Effector CD8-positive, alpha-beta T cell (primary cell): ENCODE results near the gene RAPGEF4.

ENCODE experiments used
- DNase-seq: peaks from one replicate; lab custom pipeline; 2025; lab: John Stamatoyannopoulos, UW

RAPGEF4 gene

DNA sequence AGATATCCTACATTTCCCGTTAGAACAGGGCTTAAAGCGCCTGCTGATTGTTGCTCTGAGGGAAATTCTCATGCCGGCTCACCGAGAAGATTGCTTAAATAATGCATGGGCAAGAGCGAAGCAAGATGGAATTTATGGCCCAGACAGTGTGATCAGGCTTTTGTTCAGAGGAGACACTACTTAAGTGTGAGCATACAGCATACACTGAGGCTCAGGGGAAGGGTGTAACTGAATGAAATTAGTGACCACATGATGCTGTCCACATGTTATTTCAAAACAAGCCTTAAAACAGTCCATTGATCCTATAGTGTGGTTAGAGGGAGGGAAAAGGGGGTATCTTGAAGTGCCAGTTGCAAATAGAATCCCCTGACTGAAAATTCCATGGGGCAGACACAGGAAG is 125.5 kb downstream of the RAPGEF4 start:
- no peak for DNase-seq

DNA sequence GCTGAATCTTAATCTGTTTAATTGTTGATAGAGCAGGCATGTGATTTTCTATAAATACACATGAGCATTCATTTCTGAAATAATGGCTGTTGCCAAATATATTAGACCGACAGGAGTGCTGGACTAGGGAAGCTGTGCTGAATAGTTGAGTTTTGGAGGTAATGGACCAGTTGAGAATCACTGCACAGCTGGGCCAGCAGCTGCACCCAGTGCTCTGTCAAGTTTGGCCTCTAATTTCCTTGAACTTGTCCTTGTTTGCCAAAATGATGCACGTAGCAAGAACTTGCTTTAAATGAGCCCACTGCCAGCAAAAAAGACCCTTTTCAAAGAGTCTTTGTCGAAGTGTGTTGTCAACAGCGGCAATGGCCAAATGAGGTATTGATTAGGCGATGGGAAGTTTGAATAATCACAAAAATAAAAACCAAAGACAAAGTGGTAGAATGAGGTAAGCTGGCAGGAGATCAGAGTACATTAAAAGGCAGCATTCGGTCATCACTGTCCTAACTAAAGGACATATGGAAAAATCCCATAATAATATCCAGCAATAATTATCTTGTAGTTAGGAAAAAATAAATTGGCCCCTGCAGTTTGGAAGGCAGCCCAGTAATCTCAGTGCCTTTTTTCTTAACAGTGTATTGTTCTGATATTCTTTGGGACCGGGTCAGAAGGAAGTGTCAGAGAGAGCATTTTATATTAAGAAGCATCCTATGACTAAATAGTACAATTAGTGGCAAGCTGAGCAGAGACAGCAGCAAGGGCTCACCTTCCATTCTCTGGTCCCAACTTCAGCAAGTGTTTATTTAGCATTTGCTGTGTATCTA is 126.2 kb downstream of the RAPGEF4 start:
- no peak for DNase-seq

DNA sequence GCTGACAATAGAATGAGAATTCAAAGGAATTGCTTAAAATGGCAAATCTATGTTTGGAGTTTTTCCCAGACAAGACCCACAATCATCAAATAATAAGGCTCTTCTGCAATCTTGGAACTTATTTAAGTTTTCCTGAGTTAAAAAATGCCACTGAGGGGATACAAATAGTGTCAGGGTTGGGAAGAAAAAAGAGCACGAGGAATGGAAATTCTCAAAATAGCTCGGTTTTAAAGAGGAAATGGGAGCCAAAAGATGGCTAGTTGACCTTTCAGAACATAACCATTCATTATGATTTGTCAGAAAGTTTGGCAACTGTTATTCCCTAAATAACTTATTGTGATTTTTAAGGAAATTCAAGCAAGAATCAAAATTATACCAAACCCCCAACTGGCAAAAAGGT is 127.7 kb downstream of the RAPGEF4 start:
- no peak for DNase-seq

DNA sequence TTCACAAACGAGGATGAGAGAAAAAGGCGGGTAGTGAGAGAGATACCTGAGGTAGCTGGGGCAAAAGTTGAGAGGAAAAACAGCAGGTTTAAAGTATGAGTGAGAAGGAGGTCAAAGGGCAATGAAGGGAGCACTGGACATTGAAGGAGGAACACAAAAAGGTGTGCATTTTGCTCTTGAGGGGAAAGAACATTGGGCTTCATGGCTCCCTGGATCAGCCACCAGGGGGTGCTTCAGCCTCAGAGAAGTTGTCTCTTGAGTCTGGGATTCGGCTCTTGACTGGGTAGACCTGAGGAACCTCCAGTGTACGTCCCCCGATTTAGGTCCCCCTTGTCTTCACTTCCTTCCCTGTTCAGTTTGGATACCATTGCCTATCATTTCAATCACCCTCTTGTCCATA is 128.5 kb downstream of the RAPGEF4 start:
- DNase-seq: peak; percentile 8

DNA sequence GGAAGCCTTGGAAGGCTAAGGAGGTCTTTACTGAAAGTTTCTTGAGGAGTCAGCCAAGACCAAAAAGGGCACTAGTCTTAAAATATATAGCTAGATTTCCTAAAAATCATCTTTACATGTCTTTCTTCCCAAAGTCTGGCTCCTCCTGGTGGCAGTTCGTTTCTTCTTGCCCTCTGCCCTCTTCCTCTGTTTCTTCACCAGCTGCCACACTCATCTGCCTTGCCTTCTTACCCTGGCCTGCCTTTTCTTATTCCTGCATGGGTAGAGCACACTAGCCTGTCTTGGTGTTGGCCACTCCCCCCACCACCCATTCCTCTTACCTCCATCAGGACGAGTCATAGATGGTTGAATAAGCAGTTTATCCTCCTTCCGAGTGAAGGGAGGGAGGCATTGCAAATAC is 129.8 kb downstream of the RAPGEF4 start:
- DNase-seq: no peak

DNA sequence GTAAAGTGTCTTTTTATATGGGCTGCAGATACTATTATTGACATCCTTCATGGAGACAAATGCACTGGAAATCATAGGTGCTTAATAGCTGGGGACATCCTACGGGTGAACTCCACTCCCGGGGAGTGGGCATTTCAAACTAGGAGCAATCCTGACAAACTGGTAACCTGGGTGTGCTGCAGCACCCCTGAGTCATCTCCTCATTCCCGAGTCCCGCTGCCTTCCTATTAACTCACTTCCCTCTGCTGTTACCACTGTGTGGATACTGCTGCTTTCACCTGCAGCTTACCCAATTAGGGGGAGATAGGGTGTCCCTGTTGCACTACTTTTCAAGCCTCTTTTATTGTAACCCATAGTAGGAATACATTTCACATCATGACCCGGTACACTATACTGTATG is 134.2 kb downstream of the RAPGEF4 start:
- DNase-seq: no peak

- no peak for DNase-seq
These were observed 134.8 kb downstream of the RAPGEF4 start for GRCh38 chr2:172870396-172870795.

- DNase-seq: no peak
These were observed 142.2 kb downstream of the RAPGEF4 start for GRCh38 chr2:172877826-172878225.

DNA sequence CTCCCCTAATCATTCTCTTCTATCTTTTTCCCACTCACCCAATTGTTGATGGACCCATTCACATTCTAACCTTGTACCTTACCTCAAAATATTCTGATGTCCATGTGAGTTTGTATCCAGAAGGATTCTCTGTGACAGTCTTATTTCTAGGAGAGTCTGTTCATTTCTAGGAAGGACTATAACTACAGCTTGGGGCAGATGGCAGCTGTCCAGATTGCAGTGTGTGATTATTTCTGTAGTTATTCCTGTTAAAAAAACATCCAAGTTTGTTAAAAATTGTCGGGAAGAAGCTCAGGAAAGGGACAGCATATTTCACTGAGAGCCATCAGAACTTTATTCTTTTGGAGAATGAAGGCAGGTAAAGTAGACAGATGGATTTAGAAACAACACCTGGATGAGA is 142.6 kb downstream of the RAPGEF4 start:
- DNase-seq: no peak

DNA sequence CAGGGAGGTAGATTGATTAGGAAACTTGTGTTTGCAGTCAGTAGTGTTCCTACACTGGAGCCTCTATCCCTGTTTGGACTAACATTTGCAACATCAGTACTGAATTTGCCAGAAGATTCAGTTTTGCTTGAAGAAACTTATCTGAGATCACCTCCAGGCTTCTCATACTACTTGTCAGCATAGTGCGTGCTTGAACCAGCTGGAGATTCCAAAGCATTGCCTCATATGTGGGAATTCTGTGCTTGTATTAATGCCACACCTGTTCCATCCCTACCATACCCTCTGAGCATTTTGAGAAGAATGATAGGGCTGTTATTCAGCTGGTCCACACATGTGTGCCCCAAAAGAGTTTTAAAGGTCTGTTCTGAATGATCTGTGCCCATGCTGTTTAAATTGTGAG is 148.7 kb downstream of the RAPGEF4 start:
- no peak for DNase-seq

DNA sequence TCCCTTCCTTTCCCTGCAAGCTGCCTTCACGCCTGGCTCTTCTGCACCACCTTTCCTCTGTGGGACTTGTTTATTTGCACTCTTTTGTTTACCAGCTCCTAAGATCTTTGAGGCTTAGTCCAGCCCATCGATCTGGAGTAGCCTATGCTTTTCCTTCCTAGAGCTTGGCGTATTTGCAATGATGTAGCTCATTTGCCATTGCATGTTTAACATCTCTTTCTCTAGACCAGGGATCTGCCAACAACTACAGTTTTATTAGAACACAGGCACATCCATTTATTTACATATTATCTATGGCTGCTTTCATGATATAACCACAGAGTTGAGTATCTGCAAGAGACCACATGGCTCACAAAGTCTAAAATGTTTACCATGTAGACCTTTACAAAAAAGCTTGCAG is 150.4 kb downstream of the RAPGEF4 start:
- DNase-seq: no peak

DNA sequence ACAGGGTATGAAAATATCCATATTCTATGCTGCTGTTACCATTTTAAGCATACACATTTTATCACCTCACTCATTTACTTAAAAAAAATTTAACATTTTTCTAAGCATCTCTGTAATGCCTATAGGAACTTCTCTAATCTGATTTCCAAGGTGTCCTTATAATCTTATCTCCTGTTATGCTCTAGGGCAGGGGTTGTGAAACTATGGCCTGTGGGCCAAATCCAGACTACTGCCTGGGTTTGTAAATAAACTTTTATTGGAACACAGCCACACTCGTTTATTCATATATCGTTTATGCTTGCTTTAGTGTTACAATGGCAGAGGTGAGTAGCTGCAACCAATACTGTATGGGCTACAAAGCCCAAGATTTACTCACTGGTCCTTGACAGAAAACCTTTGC is 151.6 kb downstream of the RAPGEF4 start:
- DNase-seq: no peak

DNA sequence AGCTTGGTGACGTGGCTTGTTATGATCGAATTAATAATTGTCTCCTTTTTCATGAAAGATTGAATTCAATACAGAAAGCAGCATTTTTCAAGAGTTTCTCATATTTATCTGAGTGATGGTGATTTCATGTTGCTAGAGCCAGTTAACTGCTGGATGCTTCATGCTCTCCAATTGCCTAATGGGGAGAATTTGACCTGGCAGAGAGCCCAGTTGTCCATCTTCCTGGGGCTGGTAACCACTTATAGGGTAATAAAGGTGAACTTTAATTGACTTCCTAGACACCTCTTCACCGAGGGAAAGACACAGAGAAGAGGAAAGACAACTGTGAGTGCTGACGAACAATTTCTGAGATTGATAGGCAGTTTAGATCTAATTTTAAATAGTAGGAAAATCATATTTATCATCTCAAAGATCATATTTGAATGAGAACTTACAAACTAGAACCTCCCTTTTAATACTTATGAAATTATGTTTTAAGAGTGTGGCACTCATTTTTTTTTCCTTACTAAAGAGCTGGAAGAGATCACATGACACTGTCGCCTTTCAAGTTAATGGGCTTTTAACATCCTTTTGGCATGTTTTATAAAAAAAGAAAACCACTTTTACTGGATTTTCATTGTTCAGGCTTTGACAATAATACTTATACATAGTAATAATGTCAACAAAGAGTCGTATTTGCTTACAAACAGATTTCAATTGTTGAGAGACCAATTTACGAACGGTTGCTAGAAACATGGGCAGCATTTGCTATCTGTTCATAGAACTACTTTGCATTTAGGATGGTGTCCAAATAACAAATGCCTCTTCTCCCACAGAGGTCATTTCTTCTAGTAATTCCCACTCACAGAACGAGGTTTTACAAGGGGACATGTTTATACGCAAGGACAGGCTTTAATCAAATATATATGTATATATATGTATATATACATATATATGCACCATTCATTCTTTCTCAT is 153.3 kb downstream of the RAPGEF4 start:
- DNase-seq: no peak

GRCh38 chr2:172889768-172890430 is 154.3 kb downstream of the RAPGEF4 start:
- DNase-seq: no peak

DNA sequence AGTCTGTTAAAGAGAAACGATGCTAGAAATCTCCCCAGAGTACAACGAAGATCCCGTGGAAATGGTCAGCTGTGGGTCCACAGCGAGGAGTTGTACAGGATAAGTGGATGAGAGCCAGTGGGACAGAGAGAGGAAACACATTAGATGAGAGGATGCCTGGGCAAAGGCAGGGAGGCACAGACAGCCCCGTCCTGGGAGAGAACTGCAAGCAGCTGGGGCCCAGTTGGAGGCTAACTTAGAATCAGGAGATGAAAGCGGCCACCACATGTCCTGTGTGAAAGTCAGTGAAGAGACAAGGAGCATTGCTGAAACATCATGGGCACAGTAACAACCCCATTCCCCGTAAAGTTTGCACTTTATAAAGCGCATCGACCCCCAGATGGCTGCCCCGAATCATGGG is 157.5 kb downstream of the RAPGEF4 start:
- no peak for DNase-seq

DNA sequence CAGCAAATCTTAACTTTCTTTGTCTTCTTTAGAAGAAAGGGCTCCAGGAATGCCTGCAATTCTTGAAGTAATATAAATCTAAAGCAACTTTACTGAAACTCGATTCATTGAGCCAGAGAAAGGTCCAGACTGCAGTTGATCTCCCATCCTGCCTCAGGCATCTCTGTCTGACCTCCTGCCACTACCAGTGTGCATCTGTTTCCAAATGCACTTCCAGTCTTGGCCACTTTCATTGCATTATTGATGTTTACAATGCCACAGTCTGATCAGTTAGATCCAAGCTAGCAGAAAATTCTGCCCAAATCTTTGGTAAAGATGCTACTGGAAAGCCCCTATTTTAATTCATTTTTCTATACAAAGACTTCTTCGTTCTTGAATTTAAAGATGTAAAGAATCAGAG is 158.0 kb downstream of the RAPGEF4 start:
- DNase-seq: no peak

DNA sequence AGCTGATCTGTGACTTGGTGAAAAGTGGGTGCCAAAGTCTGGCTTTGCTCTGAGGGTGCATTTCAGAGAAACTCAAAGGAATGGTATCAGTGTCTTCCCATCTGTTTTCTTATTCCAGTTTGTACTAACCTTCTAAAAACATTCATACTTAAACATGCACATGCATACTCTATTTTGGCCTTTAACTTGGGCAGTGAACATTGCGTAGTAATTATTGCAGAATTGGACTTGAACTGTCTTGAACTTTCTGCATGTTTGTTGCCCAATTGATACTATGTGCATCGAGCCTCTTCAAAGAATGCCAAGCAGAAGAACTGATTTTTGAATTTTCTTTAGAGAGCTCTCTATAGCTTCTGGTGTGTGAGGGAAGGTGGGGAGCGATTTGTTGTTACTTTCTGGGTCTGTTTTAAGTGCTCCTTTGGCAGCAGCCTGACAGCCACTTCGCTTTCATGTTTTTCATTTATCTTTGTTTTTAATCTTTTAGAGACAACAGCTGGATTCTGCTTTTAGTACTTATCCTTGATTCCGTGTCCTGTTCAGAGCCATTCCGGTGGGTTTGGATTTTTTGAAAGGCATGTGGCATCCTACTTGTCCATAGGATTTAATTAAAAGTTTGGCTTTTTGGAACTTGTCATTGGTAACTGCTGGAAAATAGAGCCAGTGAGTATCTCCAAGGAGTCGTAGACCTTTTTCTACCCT is 159.2 kb downstream of the RAPGEF4 start:
- no peak for DNase-seq

DNA sequence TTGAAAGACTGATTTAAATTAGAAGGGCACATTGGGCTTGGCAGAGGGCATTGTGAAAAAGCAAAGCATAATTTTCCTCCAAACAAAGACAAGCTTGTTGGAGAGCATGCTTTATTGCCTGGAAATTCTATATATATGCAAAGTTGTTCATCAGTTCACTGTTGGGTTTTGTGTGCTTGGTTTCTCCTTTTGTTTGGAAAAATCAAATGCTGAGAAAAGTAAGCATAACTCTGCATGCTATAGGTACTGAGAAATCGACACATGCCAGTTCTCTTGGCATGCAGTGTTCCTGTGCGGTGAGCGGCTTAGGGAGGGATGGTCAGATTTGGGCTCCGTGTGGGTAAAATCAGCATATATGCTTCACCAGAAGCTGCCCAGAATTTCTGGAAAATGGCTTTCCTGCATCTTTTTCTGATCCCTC is 161.0 kb downstream of the RAPGEF4 start:
- no peak for DNase-seq

DNA sequence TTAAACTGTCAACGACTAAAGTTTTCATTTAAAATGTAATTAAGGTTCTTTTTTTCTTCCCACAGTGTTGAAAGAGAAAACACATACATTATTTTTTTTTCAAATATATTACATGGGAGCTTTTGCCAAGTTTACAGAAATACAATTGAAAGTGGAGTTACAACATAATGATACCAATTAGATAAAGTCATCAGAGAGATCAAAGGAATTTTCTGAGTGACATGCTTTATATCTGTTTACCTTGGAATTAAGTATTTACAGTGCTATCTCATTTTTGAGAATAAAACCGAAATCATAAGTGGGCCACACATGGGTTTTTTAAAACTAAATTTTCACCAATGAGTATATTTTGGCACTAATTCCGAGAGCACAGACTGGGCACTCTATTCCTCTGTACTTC is 165.2 kb downstream of the RAPGEF4 start:
- DNase-seq: no peak

- DNase-seq: no peak
These were observed 166.3 kb downstream of the RAPGEF4 start for GRCh38 chr2:172901913-172902312.

DNA sequence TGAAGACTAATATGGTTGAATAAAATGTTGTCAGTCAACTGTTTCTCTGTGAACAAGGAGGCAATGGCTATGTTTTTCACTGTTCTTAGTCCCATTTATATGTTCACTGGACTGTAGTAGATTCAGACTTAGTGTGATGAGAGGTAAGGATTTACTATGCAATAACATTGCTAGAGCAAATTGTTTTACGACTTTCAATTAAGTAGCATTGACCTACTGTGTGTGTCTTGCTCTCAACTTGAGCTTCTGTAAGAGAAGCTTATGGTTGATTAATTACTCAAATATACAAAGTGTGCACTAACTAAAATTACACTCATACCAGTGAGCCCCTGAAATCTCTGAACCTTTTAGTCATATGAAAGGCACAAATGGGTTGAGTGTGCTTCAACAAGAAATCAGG is 168.6 kb downstream of the RAPGEF4 start:
- no peak for DNase-seq
